ENCODE measurements around the gene NAGA. TPM values are rescaled to one million over a fixed set of nuclear protein-coding genes. Genes with fewer than 3 reads are reported as not detected.

Gene NAGA
- total RNA-seq, 1 experiment from 2014 or later = 35.4 TPM

GRCh38 chr22:42050641-42051180, 19.9 kb downstream of the NAGA start:
- no peak for DNase-seq (ENCODE audit: low read depth)

DNA sequence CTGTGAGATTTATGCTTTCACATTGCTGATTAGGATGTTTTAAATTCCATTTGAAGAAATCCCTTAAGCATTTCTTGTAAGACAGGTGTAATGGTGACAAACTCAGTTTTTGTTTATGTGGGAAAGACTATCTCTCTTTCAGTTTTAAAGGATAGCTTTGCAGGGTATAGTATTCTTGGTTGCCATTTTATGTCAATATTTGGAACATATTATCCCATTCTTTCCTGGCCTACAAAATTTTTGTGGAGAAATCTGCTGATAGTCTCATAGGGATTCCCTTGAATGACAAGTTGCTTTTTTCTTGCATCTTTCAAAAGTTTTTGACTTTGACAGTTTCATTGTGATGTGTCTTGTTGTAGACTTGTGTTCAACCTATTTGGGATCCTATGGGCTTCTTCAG, 28.8 kb downstream of the NAGA start:
- DNase-seq (ENCODE audit: low read depth) = no peak

- DNase-seq (ENCODE audit: low read depth) = no peak
Measured at GRCh38 chr22:42039271-42039670, 31.3 kb downstream of the NAGA start.

DNA sequence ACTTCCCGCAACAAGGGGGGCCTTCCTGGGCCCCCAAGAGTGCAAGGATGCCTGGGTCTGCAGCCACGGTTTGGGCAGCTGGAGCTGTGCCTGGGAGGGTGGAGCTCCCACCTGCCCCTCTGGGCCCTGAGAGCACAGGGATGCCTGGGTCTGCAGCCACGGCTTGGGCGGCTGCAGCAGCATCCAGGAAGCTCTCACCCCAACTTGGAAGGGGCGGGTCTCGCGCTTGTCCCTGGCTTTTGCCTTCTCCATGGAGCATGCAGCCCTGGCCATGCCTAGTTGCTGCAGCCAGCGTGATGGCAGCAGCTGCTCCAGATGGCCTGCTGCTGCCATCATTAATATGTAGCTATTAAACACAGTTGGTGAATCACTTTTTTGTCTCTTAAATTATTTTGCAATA, 35.4 kb downstream of the NAGA start:
- no peak for DNase-seq (ENCODE audit: low read depth)

DNA sequence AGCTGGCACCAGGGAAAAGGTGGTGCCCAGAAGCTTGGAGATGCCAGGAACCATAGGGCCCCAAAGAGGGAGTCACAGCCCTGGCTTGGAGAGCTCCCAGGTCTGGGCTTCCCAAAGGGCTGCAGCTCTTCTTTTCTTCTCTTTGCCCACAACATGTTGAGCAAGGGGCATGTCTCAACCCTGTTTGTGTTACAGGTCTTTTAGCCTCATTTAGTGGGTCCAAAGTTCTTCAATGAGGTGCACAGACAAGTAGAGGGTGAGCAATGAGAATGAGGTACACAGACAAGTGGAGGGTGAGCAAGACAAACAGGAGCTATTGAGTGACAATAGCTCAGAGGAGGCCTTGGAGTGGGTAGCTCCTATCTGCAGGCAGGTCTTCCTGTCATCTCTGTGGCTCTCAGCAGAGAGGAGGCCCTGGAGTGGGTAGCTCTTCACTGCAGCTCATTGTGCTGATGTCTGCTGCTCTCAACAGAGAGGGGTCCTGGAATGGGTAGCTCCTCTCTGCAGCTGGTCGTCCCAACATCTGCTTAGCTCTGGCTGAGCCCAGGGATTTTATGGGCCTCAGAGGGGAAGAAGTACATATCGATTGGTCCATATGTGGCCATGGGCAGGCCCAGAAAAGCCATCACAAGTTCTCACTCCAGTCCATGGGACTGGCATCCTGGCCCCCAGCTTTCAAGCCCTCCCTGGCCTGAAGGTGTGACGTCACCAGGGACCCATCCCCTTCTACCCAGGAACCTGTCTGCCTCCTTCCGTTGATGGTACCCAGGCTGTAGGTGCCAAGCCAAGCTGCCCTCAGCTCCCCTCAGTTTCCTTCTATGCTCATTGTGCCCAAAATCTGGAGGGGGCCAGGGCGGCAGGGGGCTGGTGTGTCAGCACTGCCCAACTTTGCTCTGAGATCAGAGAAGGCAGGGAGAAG, 37.1 kb downstream of the NAGA start:
- no peak for DNase-seq (ENCODE audit: low read depth)

GRCh38 chr22:42026705-42027104, 43.9 kb downstream of the NAGA start:
- no peak for DNase-seq (ENCODE audit: low read depth)

DNA sequence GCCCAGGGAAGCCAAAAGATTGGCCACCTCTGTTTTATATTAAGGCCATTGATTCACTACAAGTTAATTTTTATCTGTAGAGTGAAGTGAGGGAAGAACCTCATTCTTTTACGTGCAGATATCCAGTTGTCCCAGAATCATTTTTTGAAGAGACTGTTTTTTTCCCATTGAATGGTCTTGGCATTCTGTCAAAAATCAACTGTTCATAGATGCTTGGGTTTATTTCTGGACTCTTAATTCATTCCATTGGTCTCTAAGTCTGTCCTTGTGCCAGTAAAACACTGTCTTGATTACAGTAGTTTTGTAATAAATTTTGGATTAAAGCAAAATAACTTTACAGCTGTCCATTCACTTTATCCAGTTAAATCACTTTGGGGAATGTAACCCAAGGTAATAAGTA, 45.2 kb downstream of the NAGA start:
- no peak for DNase-seq (ENCODE audit: low read depth)

DNA sequence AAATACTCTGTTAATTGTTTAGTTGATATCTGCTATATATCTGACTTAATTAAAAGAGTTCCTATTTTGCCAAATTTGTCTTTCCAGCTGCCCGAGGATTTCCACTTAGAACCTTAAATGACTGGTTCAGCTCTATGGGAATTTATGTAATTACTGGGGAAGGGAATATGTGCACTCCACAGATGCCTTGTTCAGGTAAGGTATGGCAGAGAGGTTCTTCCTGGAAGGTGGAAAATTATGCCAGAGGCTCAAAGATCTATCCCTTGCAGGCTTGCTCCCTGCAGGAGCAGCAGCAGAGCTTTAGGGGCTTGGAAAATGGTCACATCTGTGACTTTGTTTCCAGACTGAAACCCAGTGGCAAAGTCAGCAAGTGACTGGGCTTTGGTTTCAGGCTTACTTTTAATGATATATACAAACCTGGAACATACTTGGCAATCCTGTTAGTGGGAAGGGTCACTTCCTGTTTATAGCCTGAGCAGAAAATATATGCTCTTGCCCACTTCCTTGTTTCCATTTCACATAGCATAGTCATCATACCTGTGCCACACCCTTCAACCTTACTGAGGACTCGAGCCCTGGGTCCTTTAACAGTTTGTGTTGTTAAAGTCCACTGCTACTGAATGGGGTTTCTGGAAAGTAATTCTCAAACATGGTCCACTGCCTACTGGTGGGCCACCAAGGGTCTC, 48.3 kb downstream of the NAGA start:
- no peak for DNase-seq (ENCODE audit: low read depth)

GRCh38 chr22:42021571-42021970, 49.0 kb downstream of the NAGA start:
- DNase-seq (ENCODE audit: low read depth) = no peak

DNA sequence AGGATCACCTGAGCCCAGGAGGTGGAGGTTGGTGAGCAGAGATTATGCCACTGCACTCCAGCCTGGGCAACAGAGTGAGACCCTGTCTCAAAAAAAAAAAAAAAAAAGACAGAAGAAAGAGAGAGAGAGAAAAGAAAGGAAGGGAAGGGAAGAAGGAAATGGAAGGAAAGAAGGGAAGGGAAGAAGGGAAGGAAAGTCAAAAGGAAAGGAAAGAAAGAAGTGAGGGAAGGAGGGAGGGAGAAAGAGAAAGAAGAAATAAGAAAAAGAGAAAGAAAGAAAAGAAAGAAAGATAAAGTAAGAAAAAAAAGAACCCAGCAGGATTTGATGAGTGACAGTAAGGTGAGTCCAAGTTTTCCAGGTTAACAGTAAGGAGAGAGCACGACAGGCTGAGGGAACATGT, 52.4 kb downstream of the NAGA start:
- DNase-seq (ENCODE audit: low read depth) = no peak

DNA sequence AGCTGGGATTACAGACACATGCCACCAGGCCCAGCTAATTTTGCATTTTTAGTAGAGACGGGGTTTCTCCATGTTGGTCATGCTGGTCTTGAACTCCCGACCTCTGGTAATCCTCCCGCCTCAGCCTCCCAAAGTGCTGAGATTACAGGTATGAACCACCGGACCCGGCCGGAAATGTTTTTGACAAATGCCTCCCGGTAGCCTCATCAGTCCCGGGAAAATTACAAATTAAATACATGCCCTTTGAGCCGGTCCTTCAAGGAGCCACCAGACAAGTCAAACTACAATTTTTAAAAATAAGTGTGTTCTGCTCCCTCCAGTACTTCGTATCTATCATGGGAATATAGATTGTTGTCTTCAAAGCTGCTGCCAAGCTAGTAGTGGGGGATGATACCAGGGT, 54.5 kb downstream of the NAGA start:
- no peak for DNase-seq (ENCODE audit: low read depth)

DNA sequence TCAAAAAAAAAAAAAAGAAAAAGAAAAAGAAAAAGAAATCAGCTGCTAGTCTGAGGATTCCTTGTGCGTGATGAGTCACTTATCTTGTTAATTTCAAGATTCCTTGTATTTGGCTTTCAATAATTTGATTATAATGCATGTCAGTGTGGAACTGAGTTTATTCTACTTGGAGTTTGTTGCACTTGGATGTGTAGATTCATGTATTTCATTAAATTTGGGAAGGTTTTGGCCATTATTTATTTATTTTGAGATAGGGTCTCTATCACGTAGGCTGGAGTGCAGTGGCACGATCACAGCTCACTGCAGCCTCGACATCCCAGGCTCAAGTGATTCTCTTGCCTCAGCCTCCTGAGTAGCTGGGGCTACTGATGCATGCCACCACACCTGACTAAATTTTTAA, 57.2 kb downstream of the NAGA start:
- DNase-seq (ENCODE audit: low read depth) = no peak

DNA sequence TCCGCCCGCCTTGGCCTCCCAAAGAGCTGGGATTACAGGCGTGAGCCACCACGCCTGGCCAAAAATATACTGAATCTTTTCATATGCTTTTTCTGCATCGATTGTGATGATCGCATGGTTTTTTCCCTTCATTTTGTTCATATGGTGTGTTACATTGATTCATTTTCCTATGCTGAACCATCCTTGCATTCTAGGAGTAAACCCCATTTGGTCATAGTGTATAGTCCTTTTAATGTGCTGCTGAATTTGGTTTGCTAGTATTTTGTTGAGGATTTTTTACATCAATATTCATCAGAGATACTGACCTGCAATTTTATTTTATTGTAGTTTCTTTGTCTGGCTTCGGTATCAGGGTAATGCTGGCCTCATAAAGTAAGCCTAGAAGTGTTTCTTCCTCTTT, 59.8 kb downstream of the NAGA start:
- DNase-seq (ENCODE audit: low read depth) = no peak

Other genes with a start within 250 kb of the NAGA start
- 27.4 and 27.6 TPM in 2 replicates for gene SREBF2, start 237.7 kb downstream of the NAGA start, total RNA-seq (2014; rRNA removed; shearing (Covaris generic))
- not detected in 2 replicates for gene SHISA8, start 155.7 kb downstream of the NAGA start, total RNA-seq (2014; rRNA removed; shearing (Covaris generic))
- not detected in 2 replicates for gene TNFRSF13C, start 144.0 kb downstream of the NAGA start, total RNA-seq (2014; rRNA removed; shearing (Covaris generic))
- gene CENPM, start 123.7 kb downstream of the NAGA start, total RNA-seq (2014; rRNA removed; shearing (Covaris generic)) = 50.3 and 57.6 TPM in 2 replicates
- 0.29 and 0.36 TPM in 2 replicates for gene SEPTIN3, start 101.4 kb downstream of the NAGA start, total RNA-seq (2014; rRNA removed; shearing (Covaris generic))
- gene WBP2NL, start 72.0 kb downstream of the NAGA start, total RNA-seq (2014; rRNA removed; shearing (Covaris generic)) = 0.12 and 0.39 TPM in 2 replicates
- gene PHETA2, start 3.4 kb upstream of the NAGA start, total RNA-seq (2014; rRNA removed; shearing (Covaris generic)) = 5.2 and 7.5 TPM in 2 replicates
- 7.2 and 9.5 TPM in 2 replicates for gene SMDT1, start 8.9 kb upstream of the NAGA start, total RNA-seq (2014; rRNA removed; shearing (Covaris generic))
- 96.1 and 105 TPM in 2 replicates for gene NDUFA6, start 20.0 kb upstream of the NAGA start, total RNA-seq (2014; rRNA removed; shearing (Covaris generic))
- not detected in 2 replicates for gene CYP2D6, start 60.0 kb upstream of the NAGA start, total RNA-seq (2014; rRNA removed; shearing (Covaris generic))
- gene TCF20, start 199.8 kb upstream of the NAGA start, total RNA-seq (2014; rRNA removed; shearing (Covaris generic)) = 12.5 and 13.9 TPM in 2 replicates

Data from RPMI7951 (cell line).